Cardiac muscle cell (in vitro differentiated cells and primary cell): ENCODE measurements around the gene SPECC1. TPM values are rescaled to one million over a fixed set of nuclear protein-coding genes. Genes with fewer than 3 reads are reported as not detected.

Experiments
- DNase-seq, 2 donors: peaks; one replicate each; pipeline versions ENCODE4 v3.0.0 to v3.0.0-alpha.2; 2010 to 2017; ENCODE audit warnings: low read depth in 1 of 2, low spot score in 1 of 2
- H3K27ac ChIP-seq: fragments of 200-600 bp; sonication (generic); 2 replicates; pipeline ENCODE4 v1.5.1; 2016
- H3K27me3 ChIP-seq: fragments of 200-600 bp; sonication (generic); 2 replicates; pipeline ENCODE4 v1.6.0; 2016; ENCODE audit warnings: control low read depth
- H3K36me3 ChIP-seq: fragments of 200-600 bp; sonication (generic); 2 replicates; pipeline ENCODE4 v1.5.1; 2016; ENCODE audit warnings: control low read depth
- H3K4me1 ChIP-seq: fragments of 200-600 bp; sonication (generic); 2 replicates; pipeline ENCODE4 v1.8.1; 2017; ENCODE audit warnings: low read depth, mild to moderate bottlenecking, mixed run types
- H3K4me3 ChIP-seq: fragments of 200-600 bp; sonication (generic); 2 replicates; pipeline ENCODE4 v1.5.1; 2016; ENCODE audit warnings: mild to moderate bottlenecking
- H3K9me3 ChIP-seq: fragments of 200-600 bp; sonication (generic); 2 replicates; pipeline ENCODE4 v1.5.1; 2017; ENCODE audit warnings: low read depth, mild to moderate bottlenecking, control low read depth
- polyA plus RNA-seq: library from polyadenylated mRNA; unstranded; fragments of >200 nt; fragmentation: Nextera tagmentation; extraction: Ambion mirVana; gene quantifications from 2 replicates; pipeline ENCODE4 v1.2.1, GENCODE V29; 2016
- total RNA-seq: library from RNA; depleted of rRNA; stranded (reverse); fragments of >200 nt; gene quantifications from 2 replicates; pipeline ENCODE4 v1.2.3, GENCODE V29; 2016
- TF ChIP-seq, protein P1 (sequence below): IDR thresholded peaks from 2 replicates; pipeline ENCODE4 v1.5.1; 2012; ENCODE audit warnings: low read depth, mild to moderate bottlenecking, low read length

Gene SPECC1
- total and polyA plus RNA-seq, 2 experiments from 2014 or later = 13.6 to 48.7 TPM

DNA sequence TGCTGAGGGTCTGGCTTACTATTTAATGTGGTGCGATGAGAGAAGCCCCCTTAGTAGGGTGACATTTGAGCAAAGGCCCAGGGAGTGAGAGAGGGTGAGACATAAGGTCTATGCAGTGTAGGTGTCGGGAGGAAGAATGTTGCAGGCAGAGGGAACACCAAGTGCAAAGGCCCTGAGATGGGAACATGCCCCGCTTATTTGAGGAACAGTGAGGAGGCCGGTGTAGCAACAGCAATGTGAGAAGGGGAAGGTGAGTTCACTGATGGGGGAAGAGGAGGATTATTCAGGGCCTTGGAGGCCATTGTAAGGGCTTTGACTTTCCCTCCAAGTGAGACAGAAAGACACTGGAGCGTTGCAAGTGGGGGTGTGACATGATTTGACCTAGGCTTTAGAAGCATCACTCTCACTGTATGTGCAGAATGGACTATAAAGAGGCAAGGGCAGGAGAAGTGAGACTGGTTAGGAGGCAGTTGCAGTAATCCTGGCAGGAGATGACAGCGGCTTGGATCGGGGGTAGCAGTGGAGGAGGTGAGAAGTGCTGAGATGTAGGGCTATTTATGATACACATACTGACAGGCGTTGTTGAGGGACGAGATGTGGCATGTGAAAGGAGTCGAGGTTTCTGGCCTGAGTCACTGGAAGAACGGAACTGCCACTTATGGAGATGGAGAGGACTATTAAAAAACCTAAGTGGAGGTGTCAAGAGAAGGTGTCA, 145.3 kb downstream of the SPECC1 start:
- TF ChIP-seq, protein P1, sequence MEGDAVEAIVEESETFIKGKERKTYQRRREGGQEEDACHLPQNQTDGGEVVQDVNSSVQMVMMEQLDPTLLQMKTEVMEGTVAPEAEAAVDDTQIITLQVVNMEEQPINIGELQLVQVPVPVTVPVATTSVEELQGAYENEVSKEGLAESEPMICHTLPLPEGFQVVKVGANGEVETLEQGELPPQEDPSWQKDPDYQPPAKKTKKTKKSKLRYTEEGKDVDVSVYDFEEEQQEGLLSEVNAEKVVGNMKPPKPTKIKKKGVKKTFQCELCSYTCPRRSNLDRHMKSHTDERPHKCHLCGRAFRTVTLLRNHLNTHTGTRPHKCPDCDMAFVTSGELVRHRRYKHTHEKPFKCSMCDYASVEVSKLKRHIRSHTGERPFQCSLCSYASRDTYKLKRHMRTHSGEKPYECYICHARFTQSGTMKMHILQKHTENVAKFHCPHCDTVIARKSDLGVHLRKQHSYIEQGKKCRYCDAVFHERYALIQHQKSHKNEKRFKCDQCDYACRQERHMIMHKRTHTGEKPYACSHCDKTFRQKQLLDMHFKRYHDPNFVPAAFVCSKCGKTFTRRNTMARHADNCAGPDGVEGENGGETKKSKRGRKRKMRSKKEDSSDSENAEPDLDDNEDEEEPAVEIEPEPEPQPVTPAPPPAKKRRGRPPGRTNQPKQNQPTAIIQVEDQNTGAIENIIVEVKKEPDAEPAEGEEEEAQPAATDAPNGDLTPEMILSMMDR = no peak
- no peak overlapping the region for H3K4me3 ChIP-seq
- H3K27me3 ChIP-seq = peaks cover 22% of the 10 kb centered on the region
- H3K27ac ChIP-seq = no peak overlapping the region
- no peaks in the 10 kb centered on the region for H3K36me3 ChIP-seq
- DNase-seq = peak in 1 of 2 donors; percentile 25
- H3K4me1 ChIP-seq = peaks cover 5% of the 10 kb centered on the region
- no peaks in the 10 kb centered on the region for H3K9me3 ChIP-seq

DNA sequence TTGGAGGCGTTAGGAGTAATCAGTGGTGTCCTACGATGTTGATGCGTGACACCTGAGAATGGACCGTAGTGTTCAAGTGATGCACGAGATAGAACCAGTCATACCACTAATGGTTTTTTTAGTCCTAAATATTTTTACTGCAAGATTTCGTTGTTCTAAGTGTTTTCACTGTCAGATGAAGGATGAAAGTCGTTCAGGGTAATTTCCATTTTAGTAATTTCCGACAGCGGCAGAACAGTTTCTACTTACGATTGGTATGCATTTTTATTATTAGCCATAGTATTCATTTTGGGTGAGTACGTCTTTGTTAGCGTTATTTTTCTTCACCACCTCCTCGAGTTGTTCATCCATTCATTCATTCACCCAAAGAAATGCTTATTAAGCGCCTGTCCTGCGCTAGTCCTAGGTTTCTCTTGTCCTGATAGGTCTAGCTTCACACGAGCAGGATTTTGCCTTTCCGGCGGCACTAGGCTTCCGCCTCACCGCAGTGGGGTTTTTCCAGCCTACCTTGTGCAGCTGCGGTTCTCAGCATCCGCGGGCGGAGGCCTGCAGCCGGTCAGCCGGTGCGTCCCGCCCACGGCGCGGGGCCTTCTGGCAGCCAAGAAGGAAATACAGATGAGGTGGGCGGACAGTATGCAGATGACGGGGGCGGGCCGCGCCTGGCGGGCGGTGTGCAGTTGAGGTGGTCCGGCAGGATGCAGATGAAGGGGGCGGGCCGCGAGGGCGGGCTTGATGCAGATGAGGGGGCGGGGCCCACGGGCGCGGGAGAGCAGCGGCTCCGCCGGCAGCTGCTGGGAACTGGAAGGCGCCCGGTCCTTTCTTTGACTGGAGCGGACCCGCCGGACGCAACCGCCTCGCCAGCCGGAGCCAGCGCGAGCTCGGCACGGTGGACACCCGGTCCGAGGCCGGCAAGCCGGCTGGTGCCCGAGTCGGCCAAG, 146.4 kb downstream of the SPECC1 start:
- Histone ChIP-seq H3K27me3 (peaks cover 22% of the 10 kb centered on the region), H3K4me3 (peak overlapping the region; percentile 62), H3K36me3 (no peaks in the 10 kb centered on the region), H3K4me1 (peaks cover 5% of the 10 kb centered on the region), H3K9me3 (no peaks in the 10 kb centered on the region), H3K27ac (peak overlapping the region; percentile 78)
- DNase-seq = peak; percentile 98 to 99
- TF ChIP-seq, protein P1 = no peak

DNA sequence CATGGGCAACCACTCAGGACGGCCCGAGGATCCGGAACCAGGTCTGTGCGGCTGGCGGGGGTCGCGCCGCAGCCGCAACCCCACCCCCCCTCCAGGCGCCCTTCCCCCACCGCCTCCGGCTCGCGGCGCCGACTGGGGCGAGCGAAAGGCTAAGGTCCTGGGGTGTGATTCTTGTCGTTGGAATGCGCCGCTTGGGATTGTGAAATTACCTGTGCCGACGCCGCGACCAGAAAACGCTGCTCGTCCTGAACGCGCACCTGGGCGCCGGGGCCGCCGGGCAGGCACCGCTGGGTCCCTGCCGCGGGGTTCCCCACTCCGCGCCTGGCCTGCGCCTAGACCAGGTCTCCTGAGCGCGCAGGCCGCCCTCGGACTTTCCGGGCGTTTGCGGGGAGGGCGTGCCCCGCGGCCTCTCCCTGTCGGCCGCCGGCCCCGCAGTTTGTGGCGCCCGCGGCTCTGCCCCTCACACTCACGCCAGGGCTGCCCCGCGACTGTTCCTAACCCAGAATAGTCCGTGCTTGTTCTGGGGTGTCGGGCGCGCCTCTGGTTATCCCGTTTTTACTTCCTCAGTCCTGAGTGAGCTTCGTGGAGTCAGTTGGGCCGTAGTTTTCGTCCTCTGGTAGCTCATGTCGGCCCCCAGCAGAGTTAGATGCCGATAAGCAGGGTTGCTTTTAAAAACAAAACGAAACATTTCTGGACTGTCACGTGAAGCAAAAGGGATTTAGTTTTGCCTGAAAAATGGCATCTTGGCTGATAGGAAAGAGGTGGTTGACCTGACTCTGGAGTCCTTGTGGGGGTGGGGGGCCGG, 147.2 kb downstream of the SPECC1 start:
- H3K27ac ChIP-seq = peak overlapping the region; percentile 78
- peaks cover 5% of the 10 kb centered on the region for H3K4me1 ChIP-seq
- H3K4me3 ChIP-seq = peak overlapping the region; percentile 62
- H3K9me3 ChIP-seq = no peaks in the 10 kb centered on the region
- no peaks in the 10 kb centered on the region for H3K36me3 ChIP-seq
- DNase-seq = peak; percentile 51 to 61
- H3K27me3 ChIP-seq = peaks cover 22% of the 10 kb centered on the region
- TF ChIP-seq, protein P1 = no peak

DNA sequence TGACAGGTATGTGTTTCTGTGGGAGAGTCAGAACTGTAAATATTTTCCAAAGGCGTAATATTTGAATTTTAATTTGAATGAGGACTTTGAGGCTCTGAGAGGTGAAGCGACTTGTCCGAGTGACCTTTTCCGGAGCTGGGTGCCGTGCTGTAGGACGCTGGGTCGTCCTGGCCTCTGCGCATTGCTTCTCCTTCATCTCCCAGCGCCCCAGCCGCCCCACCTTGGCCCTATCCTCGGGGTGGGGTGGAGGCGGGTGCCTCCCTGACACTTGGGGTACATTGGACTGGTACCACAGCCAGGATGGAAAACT, 147.8 kb downstream of the SPECC1 start:
- Histone ChIP-seq H3K27ac (no peak overlapping the region), H3K9me3 (no peaks in the 10 kb centered on the region), H3K27me3 (peaks cover 22% of the 10 kb centered on the region), H3K36me3 (no peaks in the 10 kb centered on the region), H3K4me3 (peak overlapping the region; percentile 62), H3K4me1 (peaks cover 5% of the 10 kb centered on the region)
- DNase-seq = no peak
- TF ChIP-seq, protein P1 = no peak

DNA sequence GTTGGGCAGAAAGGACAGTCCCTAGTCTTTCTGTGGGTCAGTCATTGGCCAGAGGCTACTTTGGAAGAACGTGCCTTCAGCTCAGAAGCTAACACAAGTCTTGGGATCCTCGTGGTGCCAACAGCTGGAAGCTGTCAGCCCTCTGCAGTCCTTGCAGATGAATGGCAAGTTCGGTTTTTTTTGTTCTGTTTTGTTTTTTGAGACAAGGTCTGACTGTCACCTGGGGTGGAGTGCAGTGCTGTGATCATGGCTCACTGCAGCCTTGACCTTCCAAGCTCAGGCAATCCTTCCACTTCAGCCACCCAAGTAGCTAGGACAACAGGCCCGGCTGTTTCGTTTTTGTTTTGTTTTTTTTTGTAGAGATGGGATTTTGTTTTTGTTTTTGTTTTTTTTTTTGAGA, 149.4 kb downstream of the SPECC1 start:
- TF ChIP-seq, protein P1 = no peak
- Histone ChIP-seq H3K36me3 (no peaks in the 10 kb centered on the region), H3K4me1 (peaks cover 5% of the 10 kb centered on the region)

More for the DNA sequence above, 149.4 kb downstream of the SPECC1 start:
- no peak for DNase-seq
- Histone ChIP-seq H3K4me3 (no peak overlapping the region), H3K9me3 (no peaks in the 10 kb centered on the region), H3K27me3 (peaks cover 19% of the 10 kb centered on the region), H3K27ac (no peak overlapping the region)
